Measurements from ENCODE around the gene SPOCK3.

DNA sequence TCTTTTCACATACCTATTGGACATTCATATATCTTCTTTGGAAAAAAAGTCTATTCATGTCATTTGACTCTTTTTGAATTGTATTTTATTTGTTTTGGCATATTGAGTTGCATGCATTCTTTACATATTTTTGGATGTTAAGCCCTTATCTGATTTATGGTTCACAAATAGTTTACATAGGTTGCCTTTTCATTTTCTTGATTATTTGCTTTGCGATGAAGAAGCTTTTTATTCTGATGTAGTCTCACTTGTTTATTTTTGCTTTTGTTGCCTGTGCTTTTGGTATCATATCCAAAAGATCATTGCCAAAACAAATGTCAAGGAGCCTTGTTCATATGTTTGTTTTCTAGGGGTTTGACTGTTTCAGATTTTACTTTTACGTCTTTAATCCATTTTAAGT is 43.9 kb downstream of the SPOCK3 start:
- TF ChIP-seq POLR2A (IDR thresholded peaks at IDR 0.05; ENCODE audit: low read depth, low read length): no peak
- no peak for TF ChIP-seq TAF1 (IDR thresholded peaks at IDR 0.05; ENCODE audit: borderline replicate concordance, low read depth, low read length)
